Measurements from ENCODE around the gene CAPN5. TPM values are rescaled to one million over a fixed set of nuclear protein-coding genes. Genes with fewer than 3 reads are reported as not detected.

CAPN5 gene
- total and polyA plus RNA-seq, 2 experiments from 2014 or later = 18.3 to 22.4 TPM

DNA sequence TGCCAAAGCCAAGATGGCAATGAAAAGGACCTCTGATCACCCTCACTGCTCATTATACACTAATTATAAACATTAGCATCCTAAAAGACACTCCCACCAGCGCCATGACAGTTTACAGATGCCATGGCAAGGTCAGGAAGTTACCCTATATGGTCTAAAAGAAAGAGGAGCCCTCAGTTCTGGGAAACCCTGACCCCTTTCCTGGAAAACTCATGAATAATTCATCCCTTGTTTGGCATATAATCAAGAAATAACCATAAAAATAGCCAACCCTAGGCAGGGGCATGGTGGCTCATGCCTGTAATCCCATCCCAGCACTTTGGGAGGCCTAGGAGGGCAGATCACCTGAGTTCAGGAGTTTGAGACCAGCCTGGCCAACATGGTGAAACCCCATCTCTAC is 12.7 kb upstream of the CAPN5 start:
- Histone ChIP-seq H3K9ac (no peak overlapping the region), H3K36me3 (ENCODE audit: low read depth) (no peaks in the 10 kb centered on the region), H2AFZ (no peak overlapping the region), H3F3A (ENCODE audit: insufficient read depth) (no peaks in the 10 kb centered on the region), H3K27ac (no peak overlapping the region), H3K9me3 (ENCODE audit: low read depth) (no peaks in the 10 kb centered on the region), H3K79me2 (ENCODE audit: insufficient read depth) (no peaks in the 10 kb centered on the region), H4K20me1 (ENCODE audit: insufficient read depth) (no peaks in the 10 kb centered on the region), H3K27me3 (replicated peaks; ENCODE audit: insufficient read depth) (no peaks in the 10 kb centered on the region), H3K4me2 (ENCODE audit: unreplicated experiment) (no peak overlapping the region), H3K4me1 (ENCODE audit: insufficient read depth) (no peaks in the 10 kb centered on the region), H3K9me2 (ENCODE audit: insufficient read depth) (no peaks in the 10 kb centered on the region), H3K4me3 (no peak overlapping the region)
- TF ChIP-seq EZH2phosphoT487 (IDR thresholded peaks at IDR 0.05; ENCODE audit: insufficient read depth, low read depth) = no peak
- no peak for TF ChIP-seq EZH2 (IDR thresholded peaks at IDR 0.05; ENCODE audit: insufficient read depth, poor library complexity, severe bottlenecking)
- in situ Hi-C loops (cut with MboI) = no loop called here
- WGBS, 2 experiments (ENCODE audit: low coverage in 1 of 2, low lambda C conversion rate in 2 of 2, missing lambda C conversion rate in 2 of 2) = 50 to 54% methylated on average over 1 of the region's 1 CpG
- no peak for DNase-seq

DNA sequence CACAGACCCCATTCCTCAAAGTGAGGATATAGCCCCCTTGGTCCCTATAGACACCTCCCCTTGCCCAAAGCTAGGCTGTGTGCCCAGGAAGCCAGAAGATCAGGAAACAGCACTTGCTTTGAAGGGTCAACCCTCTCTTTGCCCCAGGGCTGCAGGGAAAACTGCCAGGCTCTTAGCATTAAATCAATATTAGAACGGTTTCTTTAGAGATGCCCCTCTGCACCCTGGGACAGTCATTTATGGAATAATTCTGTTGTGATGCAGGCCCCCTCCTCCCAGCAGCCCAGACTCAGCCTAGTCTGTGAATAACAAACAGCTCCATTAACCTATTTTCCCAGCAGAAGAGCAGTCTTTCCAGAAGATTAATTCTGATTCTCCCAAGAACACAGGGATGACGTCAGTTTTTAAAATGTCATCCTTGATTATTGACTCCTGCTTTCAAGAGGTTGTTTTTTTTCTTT is 11.6 kb upstream of the CAPN5 start:
- no peak overlapping the region for H2AFZ ChIP-seq
- no peaks in the 10 kb centered on the region for H3K36me3 ChIP-seq (ENCODE audit: low read depth)
- TF ChIP-seq EZH2phosphoT487 (IDR thresholded peaks at IDR 0.05; ENCODE audit: insufficient read depth, low read depth) = no peak
- no peak for TF ChIP-seq EZH2 (IDR thresholded peaks at IDR 0.05; ENCODE audit: insufficient read depth, poor library complexity, severe bottlenecking)
- H3K4me2 ChIP-seq (ENCODE audit: unreplicated experiment) = no peak overlapping the region
- H4K20me1 ChIP-seq (ENCODE audit: insufficient read depth) = no peaks in the 10 kb centered on the region
- H3K27me3 ChIP-seq (replicated peaks; ENCODE audit: insufficient read depth) = no peaks in the 10 kb centered on the region
- H3K4me1 ChIP-seq (ENCODE audit: insufficient read depth) = no peaks in the 10 kb centered on the region
- no peaks in the 10 kb centered on the region for H3F3A ChIP-seq (ENCODE audit: insufficient read depth)
- DNase-seq = no peak
- no peaks in the 10 kb centered on the region for H3K79me2 ChIP-seq (ENCODE audit: insufficient read depth)
- no peak overlapping the region for H3K27ac ChIP-seq
- no peak overlapping the region for H3K4me3 ChIP-seq
- 46 to 52% methylated on average over 2 of the region's 2 CpGs for whole genome bisulfite sequencing, 2 experiments (ENCODE audit: low coverage in 1 of 2, low lambda C conversion rate in 2 of 2, missing lambda C conversion rate in 2 of 2)
- H3K9me2 ChIP-seq (ENCODE audit: insufficient read depth) = no peaks in the 10 kb centered on the region
- in situ Hi-C loops (cut with MboI) = no loop called here
- H3K9ac ChIP-seq = no peak overlapping the region
- H3K9me3 ChIP-seq (ENCODE audit: low read depth) = no peaks in the 10 kb centered on the region

DNA sequence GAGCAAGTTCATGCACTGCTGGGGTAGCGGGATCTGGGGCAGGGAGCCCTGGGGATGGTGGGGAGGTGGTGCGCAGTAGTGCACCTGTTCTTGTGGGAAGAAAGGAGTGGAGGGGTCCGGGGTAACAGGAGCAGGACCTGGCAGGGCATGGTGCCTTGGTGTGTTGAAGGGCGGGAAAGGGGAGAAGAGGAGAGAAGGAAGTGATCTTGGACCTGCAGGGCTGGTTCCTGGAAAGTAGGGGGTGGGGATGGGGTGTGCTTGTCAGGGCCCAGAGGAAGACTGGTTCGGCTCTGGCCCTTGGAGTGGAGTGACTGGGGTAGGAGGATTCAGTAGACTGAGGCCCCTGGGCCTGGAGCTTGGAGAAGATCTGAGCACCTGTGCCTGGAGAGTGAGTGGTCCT is 10.9 kb upstream of the CAPN5 start:
- Histone ChIP-seq H3K4me1 (ENCODE audit: insufficient read depth) (no peaks in the 10 kb centered on the region), H3K27me3 (replicated peaks; ENCODE audit: insufficient read depth) (no peaks in the 10 kb centered on the region), H3K79me2 (ENCODE audit: insufficient read depth) (no peaks in the 10 kb centered on the region), H4K20me1 (ENCODE audit: insufficient read depth) (no peaks in the 10 kb centered on the region), H3K36me3 (ENCODE audit: low read depth) (no peaks in the 10 kb centered on the region), H2AFZ (no peak overlapping the region), H3K4me2 (ENCODE audit: unreplicated experiment) (no peak overlapping the region), H3K27ac (no peak overlapping the region), H3F3A (ENCODE audit: insufficient read depth) (no peaks in the 10 kb centered on the region), H3K9ac (no peak overlapping the region), H3K9me2 (ENCODE audit: insufficient read depth) (no peaks in the 10 kb centered on the region), H3K9me3 (ENCODE audit: low read depth) (no peaks in the 10 kb centered on the region), H3K4me3 (no peak overlapping the region)
- WGBS, 2 experiments (ENCODE audit: low coverage in 1 of 2, low lambda C conversion rate in 2 of 2, missing lambda C conversion rate in 2 of 2) = 57 to 61% methylated on average over 5 of the region's 5 CpGs
- TF ChIP-seq EZH2 (IDR thresholded peaks at IDR 0.05; ENCODE audit: insufficient read depth, poor library complexity, severe bottlenecking) (no peak), EZH2phosphoT487 (IDR thresholded peaks at IDR 0.05; ENCODE audit: insufficient read depth, low read depth) (no peak)
- in situ Hi-C loops (cut with MboI) = no loop called here
- no peak for DNase-seq

GRCh38 chr11:77056814-77057402 is 9.9 kb upstream of the CAPN5 start:
- no peaks in the 10 kb centered on the region for H3K9me3 ChIP-seq (ENCODE audit: low read depth)
- no peak for DNase-seq

More at GRCh38 chr11:77056814-77057402, 9.9 kb upstream of the CAPN5 start:
- Histone ChIP-seq H3K4me1 (ENCODE audit: insufficient read depth) (no peaks in the 10 kb centered on the region), H3K4me3 (no peak overlapping the region), H3K9ac (no peak overlapping the region), H3K36me3 (ENCODE audit: low read depth) (no peaks in the 10 kb centered on the region), H4K20me1 (ENCODE audit: insufficient read depth) (no peaks in the 10 kb centered on the region), H3K4me2 (ENCODE audit: unreplicated experiment) (no peak overlapping the region), H2AFZ (no peak overlapping the region), H3K9me2 (ENCODE audit: insufficient read depth) (no peaks in the 10 kb centered on the region), H3K27me3 (replicated peaks; ENCODE audit: insufficient read depth) (no peaks in the 10 kb centered on the region), H3F3A (ENCODE audit: insufficient read depth) (no peaks in the 10 kb centered on the region), H3K79me2 (ENCODE audit: insufficient read depth) (no peaks in the 10 kb centered on the region), H3K27ac (no peak overlapping the region)
- 42 to 57% methylated on average over 3 of the region's 3 CpGs for WGBS, 2 experiments (ENCODE audit: low coverage in 1 of 2, low lambda C conversion rate in 2 of 2, missing lambda C conversion rate in 2 of 2)
- TF ChIP-seq EZH2phosphoT487 (IDR thresholded peaks at IDR 0.05; ENCODE audit: insufficient read depth, low read depth) (no peak), EZH2 (IDR thresholded peaks at IDR 0.05; ENCODE audit: insufficient read depth, poor library complexity, severe bottlenecking) (no peak)
- in situ Hi-C loops (cut with MboI) = no loop called here
